GM21515 (cell line): ENCODE results near the gene CTH.
"Not testable (repeated sequence)": the region's sequence is repeated elsewhere in the genome, so short reads cannot be mapped to it uniquely, and the experiment has no call there.

Source experiments
- ATAC-seq: cut with Tn5 transposase; IDR thresholded peaks from one replicate; pipeline ENCODE4 v1.9.1; 2021; ENCODE audit not compliant: unreplicated experiment

Gene CTH

DNA sequence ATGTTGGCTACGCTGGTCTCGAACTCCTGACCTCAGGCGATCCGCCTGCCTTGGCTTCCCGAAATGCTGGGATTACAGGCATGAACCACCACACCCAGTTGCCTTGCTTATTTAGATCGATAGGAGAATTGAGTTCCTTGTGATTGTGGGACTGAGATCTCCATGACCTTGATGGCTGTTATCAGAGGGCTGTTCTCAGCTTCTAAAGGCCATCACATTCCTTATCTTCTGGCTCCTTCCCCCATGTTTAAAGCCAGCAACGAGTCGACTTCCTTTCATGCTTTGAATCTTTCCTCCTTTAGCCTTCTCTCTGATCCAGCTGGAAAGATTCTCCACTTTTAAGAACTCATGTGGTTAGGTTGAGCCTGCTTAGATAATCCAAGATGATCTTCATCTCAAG is 38.0 kb downstream of the CTH start:
- ATAC-seq = no peak

DNA sequence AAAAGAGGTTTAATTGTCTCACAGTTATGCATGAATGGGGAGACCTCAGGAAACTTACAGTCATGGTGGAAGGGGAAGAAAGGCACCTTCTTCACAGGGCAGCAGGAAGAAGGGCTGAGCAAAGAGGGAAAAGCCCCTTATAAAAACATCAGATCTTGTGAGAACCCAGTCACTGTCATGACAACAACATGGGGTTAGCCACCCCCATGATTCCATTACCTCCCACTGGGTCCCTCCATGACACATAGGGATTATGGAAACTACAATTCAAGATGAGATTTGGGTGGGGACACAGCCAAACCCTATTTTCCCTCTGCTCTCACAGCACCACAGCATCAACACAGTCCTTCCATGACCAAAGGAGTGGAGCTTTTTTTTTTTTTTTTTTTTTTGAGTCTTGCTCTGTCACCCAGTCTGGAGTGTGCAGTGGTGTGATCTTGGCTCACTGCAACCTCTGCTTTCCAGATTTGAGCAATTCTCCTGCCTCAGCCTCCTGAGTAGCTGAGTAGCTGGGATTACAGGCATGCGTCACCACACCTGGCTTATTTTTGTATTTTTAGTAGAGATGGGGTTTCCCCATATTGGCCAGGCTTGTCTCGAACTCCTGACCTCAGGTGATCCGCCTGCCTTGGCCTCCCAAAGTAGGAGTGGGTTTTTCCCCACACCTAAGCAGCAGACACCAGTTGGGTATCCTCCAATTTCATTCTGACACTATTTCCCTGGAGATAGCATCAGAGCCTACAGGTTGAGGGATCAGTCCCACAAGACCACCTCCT is 41.3 kb downstream of the CTH start:
- ATAC-seq = not testable (repeated sequence)

DNA sequence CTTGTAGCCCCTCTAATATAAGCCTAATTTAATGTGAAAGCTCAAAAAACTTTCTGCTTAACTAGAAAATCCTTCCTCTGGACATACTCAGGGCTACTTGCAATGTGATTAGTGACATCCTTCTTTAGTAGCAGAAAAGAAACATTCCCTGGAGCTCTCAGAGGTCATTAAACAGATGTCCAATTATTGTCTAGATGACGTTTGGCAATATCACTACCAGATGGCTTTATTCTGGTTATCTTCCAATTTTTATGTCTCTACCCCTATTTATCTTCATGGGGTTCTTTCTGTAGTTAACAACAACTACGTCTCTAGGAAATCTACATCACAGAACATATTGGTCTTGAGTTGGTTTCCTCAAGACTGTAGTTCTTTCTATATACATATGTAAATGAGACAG is 44.2 kb downstream of the CTH start:
- no peak for ATAC-seq

DNA sequence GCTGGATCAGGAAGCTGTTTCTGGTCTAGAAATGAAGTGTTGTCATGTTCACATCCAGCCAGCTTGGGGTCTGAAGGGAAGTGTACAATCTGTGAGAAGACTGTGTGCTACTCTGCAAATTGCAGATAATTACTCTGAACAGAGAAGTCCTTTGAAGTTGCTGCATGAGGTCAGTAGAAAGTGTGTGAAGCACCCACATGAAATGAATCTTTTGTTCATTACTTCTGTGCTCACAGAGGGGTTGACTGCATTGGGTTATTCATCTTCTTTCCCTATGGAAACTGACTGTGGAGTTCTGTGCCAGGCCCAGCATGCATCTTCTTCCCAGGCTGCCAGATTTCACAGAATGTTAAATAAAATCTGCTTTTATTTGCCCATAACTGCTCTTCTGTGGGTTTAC is 47.1 kb downstream of the CTH start:
- ATAC-seq = no peak

DNA sequence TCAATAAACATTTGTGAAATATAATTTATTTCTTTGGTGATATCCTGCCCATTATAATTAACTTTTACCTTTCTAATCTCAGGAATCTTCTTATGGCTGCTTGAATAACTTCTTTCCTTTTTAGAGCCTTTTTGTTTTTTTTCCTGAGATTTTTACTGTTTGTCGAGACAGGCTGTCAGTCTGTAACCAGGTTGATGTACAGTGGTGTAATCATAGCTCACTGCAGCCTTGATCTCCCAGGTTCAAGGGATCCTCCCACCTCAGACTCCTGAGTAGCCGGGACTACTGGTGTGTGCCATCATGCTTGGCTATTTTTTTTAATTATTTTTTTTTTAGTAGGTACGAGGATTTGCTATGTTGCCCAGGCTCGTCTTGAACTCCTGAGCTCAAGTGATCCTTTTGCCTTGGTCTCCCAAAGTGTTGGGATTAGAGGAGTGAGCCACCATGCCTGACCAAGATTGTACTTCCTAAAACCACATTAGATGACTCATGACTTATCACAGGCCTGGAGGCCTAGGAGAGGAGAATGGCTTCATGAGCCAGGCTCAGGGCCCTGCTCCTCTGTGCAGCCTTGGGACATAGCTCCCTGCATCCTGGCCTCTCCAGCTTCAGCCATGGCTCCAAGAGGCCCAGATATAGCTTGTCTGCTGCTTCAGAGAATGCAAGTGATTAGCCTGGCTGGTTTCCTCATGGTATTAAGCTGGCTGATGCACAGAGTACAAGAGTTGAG is 48.6 kb downstream of the CTH start:
- ATAC-seq = no peak

DNA sequence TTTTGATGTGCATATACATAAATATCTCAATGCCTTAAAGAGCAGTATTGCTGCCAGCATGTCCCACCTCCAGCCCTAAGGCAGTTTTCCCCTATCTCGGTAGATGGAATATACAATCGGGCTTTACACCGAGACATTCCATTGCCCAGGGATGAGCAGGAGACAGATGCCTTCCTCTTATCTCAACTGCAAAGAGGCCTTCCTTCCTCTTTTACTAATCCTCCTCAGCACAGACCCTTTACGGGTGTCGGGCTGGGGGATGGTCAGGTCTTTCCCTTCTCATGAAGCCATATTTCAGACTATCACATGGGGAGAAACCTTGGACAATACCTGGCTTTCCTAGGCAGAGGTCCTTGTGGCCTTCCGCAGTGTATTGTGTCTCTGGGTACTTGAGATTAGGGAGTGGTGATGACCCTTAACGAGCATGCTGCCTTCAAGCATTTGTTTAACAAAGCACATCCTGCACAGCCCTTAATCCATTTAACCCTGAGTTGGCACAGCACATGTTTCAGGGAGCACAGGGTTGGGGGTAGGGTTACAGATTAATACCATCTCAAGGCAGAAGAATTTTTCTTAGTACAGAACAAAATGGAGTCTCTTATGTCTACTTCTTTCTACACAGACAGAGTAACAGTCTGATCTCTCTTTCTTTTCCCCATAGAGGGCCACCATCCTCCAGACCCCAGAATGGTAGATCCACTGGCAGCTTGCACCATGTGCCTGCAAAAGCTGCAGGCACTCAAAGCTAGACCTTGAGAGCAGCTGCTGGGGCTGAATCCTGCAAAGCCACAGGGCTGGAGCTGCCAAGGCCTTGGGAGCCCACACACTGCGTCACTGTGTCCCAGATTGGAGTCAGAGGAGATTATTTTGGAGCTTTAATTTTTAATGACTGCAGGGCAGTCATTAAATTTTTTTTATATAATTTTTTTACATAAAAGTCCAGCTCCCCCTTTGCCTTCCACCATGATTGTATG is 50.0 kb downstream of the CTH start:
- ATAC-seq = not testable (repeated sequence)

DNA sequence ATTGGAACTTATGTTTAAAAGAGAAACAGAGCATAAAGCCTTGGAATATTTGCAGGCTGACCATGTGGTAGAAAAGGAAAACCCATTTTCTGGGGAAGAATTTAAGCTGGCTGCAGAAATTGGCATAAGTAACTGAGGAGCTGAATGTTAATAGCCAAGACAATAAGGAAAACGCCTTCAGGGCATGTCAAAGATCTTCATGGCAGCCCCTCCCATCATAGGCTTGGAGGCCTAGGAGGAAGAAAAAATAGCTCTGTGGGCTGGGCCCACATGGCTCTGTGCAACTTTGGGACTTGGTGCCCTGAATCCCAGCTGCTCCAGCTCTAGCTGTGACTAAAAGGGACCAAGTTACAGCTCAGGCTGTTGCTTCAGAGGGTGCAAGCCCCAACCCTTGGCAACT is 51.5 kb downstream of the CTH start:
- no peak for ATAC-seq

DNA sequence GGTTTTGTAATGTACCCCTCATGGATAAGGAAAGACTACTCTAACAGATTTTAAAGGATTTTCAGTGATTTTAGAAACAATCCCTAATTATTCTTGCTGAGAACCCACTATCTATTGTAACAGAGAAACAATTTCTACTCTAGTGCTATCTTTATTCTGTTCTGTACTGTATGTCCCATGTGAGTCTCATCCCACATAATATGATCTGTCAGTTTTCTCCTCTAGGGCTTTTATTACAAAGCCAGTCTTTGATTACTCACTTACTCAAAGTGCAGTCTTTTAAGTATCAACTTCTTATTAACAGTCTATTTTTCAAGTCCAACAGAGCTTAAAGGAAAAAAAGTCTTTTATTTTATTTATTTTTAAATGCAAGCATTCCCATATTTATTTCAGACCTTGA is 54.8 kb downstream of the CTH start:
- ATAC-seq = no peak

DNA sequence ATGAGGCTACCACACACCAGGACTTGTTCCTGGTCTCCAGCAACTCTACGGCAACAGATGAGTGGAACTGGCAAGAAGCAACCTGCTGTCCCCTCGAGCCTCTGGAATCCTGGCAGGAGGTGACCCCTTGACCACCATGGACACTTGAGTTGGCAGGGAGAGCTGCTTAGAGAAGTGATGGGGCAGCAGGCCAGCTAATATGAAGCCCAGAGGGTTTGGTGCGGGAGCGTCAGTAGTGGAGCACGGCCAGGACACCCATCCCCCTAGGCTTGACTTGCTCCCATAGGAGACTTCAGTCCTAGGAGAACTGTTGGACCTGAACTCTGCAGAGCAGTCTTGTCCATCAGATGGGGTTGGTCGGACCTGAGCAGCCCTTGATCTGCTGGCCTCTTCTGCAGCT is 56.5 kb downstream of the CTH start:
- ATAC-seq = no peak

DNA sequence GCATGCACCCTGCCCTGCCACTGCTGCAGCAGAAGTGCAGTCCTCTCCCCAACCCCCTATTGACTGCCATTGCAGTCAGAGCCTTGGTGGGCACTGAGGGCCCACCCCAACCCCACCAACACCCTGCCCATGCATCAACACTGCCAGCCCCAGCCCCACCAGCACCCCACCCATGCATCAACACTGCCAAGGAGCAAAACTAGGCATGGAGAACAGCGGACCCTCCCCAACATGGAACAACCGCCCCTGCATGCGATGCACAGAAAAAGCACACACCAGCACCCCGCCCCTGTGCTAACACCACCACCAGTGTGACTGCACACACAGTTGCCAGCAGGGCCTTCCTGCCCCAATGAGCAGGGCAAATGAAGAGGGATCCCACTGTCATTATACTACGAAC is 57.1 kb downstream of the CTH start:
- no peak for ATAC-seq

DNA sequence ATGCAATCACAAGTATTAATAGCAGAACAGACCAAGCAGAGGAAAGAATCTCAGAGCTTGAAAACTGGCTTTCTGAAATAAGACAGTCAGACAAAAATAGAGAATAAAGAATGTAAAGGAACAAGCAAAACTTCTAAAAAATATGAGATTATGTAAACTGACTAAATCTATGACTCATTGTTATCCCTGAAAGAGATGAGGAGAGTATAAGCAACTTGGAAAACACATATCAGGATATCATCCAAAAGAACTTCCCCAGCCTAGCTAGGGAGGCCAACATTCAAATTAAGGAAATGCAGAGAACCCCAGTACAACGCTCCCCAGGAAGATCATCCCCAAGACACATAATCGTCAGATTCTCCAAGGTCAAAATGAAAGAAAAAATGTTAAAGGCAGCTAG is 58.1 kb downstream of the CTH start:
- ATAC-seq = not testable (repeated sequence)

DNA sequence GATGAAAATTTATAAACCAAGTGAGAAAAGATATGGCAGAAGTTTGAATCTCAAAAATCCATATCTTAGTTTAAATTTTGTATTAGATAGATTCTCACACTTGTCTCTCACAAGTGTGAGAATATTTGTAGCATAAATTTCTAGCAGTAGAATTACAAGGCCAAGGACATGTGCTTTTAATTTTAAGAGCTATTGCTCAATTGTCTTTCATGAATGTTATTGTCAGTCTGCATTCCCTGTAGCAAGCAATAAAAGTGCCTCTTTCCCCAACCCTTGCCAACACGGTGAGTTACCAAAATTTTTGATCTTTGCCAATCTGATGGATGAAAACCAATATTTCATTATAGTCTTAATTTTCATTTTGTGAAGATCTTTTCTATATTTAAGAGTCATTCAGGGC is 64.0 kb downstream of the CTH start:
- ATAC-seq = no peak

DNA sequence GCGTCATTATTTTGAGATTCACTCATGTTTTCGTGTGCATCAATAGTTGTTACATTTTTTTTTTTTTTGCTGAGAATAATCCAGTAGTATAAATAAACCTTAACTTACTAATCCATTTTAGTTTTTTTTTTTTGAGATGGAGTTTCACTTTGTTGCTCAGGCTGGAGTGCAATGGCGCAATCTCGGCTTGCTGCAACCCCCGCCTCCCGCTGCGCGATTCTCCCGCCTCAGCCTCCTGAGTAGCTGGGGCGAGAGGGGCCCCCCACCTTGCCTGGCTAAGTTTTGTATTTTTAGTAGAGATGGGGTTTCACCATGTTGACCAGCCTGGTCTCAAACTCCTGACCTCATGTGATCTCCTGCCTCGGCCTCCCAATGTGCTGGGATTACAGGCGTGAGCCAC is 66.0 kb downstream of the CTH start:
- ATAC-seq = no peak

DNA sequence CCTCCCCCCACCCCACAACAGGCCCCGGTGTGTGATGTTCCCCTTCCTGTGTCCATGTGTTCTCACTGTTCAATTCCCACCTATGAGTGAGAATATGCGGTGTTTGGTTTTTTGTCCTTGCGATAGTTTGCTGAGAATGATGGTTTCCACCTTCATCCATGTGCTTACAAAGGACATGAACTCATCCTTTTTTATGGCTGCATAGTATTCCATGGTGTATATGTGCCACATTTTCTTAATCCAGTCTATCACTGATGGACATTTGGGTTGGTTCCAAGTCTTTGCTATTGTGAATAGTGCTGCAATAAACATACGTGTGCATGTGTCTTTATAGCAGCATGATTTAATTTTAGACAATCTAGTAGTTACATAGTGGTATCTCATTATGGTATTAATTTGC is 66.8 kb downstream of the CTH start:
- not testable (repeated sequence) for ATAC-seq

DNA sequence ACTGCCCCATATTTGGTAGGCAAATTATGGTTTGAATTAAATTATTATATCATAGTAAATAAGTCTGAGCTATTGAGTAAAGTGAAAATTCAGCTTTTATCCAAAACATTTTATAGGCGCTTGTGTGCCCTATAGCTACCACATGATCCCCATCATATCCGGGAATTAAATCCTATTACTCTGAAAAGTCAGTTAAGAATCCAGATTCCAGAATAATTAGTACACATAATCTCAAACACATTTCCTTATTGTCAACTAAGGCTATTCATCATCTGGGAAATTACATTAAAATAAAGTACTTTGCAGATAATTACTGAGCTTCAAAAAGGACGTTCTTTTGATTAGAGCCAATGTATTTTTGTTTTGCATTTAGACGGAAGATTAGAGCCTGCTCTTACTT is 72.3 kb downstream of the CTH start:
- ATAC-seq = no peak

DNA sequence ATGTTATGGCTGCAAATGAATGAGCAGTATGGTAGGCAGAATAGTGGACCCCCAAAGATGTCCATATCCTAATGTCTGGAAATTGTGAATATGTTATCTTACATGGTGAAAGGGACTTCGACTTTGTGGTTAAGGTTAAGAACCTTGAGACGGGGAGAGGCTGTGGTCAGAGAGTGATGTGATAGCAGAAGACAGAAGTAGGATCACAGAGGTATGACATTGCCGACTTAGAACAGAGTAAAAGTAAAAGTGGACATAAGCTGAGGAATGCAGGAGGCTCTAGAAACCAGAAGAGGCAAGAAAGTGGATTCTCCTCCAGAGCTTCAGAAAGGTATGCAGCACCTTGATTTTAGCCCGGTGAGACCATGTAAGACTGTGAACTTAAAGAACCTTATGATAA is 74.6 kb downstream of the CTH start:
- no peak for ATAC-seq

DNA sequence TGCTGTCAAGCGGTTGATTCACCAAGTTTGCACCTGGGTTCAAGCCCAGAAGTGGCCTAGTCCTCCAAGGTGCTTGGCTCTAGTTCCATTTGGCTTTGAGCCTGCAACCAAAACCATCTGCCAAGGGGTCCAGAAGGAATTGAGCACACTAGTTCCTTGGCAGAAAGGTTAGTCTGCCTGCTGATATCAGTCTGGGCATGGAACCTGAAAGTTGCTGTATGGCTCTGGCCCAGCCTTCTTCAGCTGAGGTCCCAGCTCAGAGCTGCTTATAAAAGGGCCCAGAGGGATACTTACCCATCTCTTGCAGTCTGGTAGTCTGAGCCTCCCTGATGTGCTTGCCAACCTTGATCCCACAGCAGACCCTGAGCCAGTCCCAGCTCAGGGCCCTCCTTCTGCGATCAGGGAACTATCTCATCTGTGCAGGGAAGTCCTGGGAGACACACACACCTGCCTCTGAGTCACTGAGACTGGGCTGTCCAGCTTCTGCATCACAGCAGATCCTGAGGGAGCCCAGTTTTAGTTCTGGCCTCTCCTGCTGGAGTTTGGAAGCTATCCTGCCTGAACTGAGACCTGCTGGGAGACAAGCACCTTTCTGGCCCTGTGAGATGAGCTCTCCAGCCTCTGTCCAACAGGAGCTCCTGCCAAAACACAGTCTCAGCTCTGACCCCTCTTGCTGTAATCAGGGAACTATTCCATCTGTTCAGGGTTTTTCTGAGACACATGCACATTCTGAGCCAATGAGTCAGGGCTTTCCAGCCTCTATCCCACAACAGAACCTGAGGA is 75.8 kb downstream of the CTH start:
- ATAC-seq = no peak

DNA sequence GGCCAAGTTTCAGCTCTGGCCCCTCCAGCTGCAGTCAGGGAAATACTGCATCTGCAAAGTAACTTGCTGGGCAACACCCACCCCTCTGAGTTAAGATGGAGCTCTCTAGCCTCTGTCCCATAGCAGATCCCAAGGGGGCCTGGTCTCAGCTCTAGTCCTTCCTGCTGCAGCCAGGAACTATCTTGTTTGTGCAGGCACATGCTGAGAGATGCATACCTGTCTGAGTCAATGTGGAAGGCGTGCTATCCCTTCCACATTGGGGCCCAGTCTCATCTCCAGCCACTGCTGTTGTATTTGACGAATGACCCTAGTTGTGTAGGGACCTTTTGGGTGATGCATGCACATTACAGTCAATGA is 76.4 kb downstream of the CTH start:
- ATAC-seq = no peak

DNA sequence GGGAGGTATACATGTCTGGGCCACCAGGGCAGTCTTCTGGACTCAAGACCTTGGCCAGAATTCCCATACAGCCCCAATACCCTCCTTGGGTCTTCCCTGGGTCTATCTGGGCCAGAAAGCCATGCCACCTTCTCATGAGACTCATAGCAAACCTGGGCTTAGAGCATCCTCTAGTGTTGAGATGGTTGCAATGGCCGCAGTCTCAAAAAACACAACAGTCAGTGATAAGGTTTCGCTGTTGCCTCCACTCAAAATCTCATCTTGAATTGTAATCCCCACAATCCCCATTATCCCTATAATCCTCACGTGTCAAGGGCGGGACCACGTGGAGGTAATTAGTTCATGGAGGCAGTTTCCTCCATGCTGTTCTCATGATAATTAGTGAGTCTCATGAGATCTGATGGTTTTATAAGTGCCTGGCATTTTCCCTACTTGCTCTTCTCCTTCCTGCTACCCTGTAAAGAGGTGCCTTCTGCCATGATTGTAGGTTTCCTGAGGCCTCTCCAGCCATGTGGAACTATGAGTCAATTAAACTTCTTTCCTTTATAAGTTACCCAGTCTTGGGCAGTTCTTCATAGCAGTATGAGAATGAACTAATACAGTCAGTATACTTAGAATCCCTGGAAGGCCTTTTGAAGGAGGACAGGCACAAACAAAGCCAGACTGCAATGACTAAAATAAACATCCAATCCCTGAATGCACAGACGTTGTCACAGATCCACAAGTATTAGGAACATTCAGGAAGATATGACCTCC is 77.0 kb downstream of the CTH start:
- no peak for ATAC-seq
